Spleen (tissue), 11 donors: Measurements from ENCODE around the gene E4F1. TPM values are rescaled to one million over a fixed set of nuclear protein-coding genes. Genes with fewer than 3 reads are reported as not detected.

Experiments used
- DNase-seq: peaks from one replicate; pipeline ENCODE4 v3.0.0-alpha.2; 2020
- H3K27ac ChIP-seq, 8 donors: fragments of 200-600 bp; sonication (generic) in 7 of 8; 1 replicate in 4 of 8; 2 replicates in 4 of 8; pipeline versions ENCODE4 v1.5.0 to v1.8.0; 2016 to 2021; ENCODE audit warnings: inconsistent platforms in 4 of 8, mild to moderate bottlenecking in 4 of 8, moderate library complexity in 1 of 8
- H3K27me3 ChIP-seq, 7 donors: fragments of 200-600 bp; sonication (generic) in 6 of 7; replicated peaks in 1 of 7; 1 replicate in 4 of 7; 2 replicates in 3 of 7; pipeline versions ENCODE4 v1.5.0 to v1.8.0; 2016 to 2021; ENCODE audit warnings: inconsistent platforms in 3 of 7, mild to moderate bottlenecking in 1 of 7
- H3K36me3 ChIP-seq, 6 donors: fragments of 200-600 bp; sonication (generic) in 5 of 6; 1 replicate in 4 of 6; 2 replicates in 2 of 6; pipeline versions ENCODE4 v1.5.0 to v1.8.0; 2016 to 2021; ENCODE audit warnings: inconsistent platforms in 2 of 6
- H3K4me1 ChIP-seq, 6 donors: fragments of 200-600 bp; sonication (generic) in 5 of 6; 1 replicate in 3 of 6; 2 replicates in 3 of 6; pipeline versions ENCODE4 v1.5.0 to v1.8.0; 2016 to 2021; ENCODE audit warnings: inconsistent platforms in 3 of 6
- H3K4me3 ChIP-seq, 8 donors: fragments of 200-600 bp; sonication (generic) in 7 of 8; 1 replicate in 4 of 8; 2 replicates in 4 of 8; pipeline versions ENCODE4 v1.5.0 to v1.8.0; 2016 to 2021; ENCODE audit warnings: inconsistent platforms in 4 of 8, mild to moderate bottlenecking in 4 of 8, moderate library complexity in 2 of 8
- H3K9me3 ChIP-seq, 8 donors: fragments of 200-600 bp; sonication (generic) in 7 of 8; 1 replicate in 4 of 8; 2 replicates in 4 of 8; pipeline versions ENCODE4 v1.5.0 to v1.8.0; 2016 to 2021; ENCODE audit warnings: inconsistent platforms in 4 of 8
- CTCF ChIP-seq, 11 experiments: fragments of 200-600 bp in 7 of 11; fragments of 450-650 bp in 4 of 11; sonication (generic) in 4 of 11; IDR thresholded peaks in 8 of 11; conservative IDR thresholded peaks in 3 of 11; 1 replicate in 7 of 11; 2 replicates in 4 of 11; pipeline versions ENCODE4 v1.4.0 to v1.8.0; 2016 to 2021; ENCODE audit warnings: antibody characterized with exemption in 11 of 11, inconsistent platforms in 4 of 11, mild to moderate bottlenecking in 1 of 11
- POLR2A ChIP-seq, 3 donors: fragments of 450-650 bp; IDR thresholded peaks; one replicate each; pipeline ENCODE4 v1.5.1; 2017; ENCODE audit warnings: antibody characterized with exemption in 3 of 3, mild to moderate bottlenecking in 1 of 3
- POLR2AphosphoS5 ChIP-seq, 3 donors: sonication (generic); formaldehyde crosslinking; IDR thresholded peaks; one replicate each; pipeline ENCODE4 v1.5.1; 2017; ENCODE audit warnings: antibody characterized with exemption in 3 of 3
- WGBS, 5 donors: extraction: QIAGEN DNeasy Blood & Tissue Kit in 3 of 5; methylation state at CpG; one replicate each; pipeline versions ENCODE4 v1.1.5 to v1.1.7; 2013 to 2018; 5-methylcytosine and 5-hydroxymethylcytosine counted together
- intact Hi-C: fragments of 100-400 bp; cut with DNase I; formaldehyde crosslinking; loops from one replicate; pipeline ENCODE4 v1.15.0; 2023; ENCODE audit warnings: low total_unique reads
- polyA plus RNA-seq, 3 donors: library from polyadenylated mRNA; stranded (reverse); fragments of 200-250 nt; gene quantifications; one replicate each; pipeline ENCODE4 v1.2.1, GENCODE V29; 2013
- total RNA-seq, 7 donors: library from RNA; depleted of rRNA in 3 of 7; stranded (reverse); fragments of >200 nt in 3 of 7; fragmentation: NEBNext Ultra II Directional in 4 of 7; extraction: Animal tissue kit (Norgen Biotek cat#: 25700) in 4 of 7; gene quantifications; one replicate each; pipeline versions ENCODE4 v1.1.0 to v1.2.1, GENCODE V29; 2016 to 2021
- donor health status: healthy with polysubstance abuse.
- donor health status: DM: no; HTN: no; CAD: no; lungs with moderate emphysema.
- donor health status: DM: no; HTN: no; CAD: no.
- donor health status: Bipolar disorder and iron deficiency.
- donor health status: healthy.
- donor health status: DM: no; HTN: no; CAD: no.
- donor health status: DM: yes; HTN: yes; CAD: no.

E4F1 gene
- total and polyA plus RNA-seq, 10 donors, result 20.8 to 41.4 (median 29.1) TPM

GRCh38 chr16:2204416-2205103 is 18.8 kb upstream of the E4F1 start:
- intact Hi-C loops, result no loop called here
- Histone ChIP-seq H3K9me3 (no peaks in the 10 kb centered on the region), H3K4me3 (peak overlapping the region; percentile 56 to 82 (median 64)), H3K36me3 (peaks cover 0 to 31% (median 28%) of the 10 kb centered on the region in 6 donors), H3K27ac (peak overlapping the region; percentile 93 to 99 (median 98)), H3K27me3 (peaks cover 0 to 7% (median 0%) of the 10 kb centered on the region in 7 donors), H3K4me1 (peaks cover 12 to 39% (median 32%) of the 10 kb centered on the region in 6 donors)
- DNase-seq, result no peak
- 76 to 81% (median 78%) methylated on average over 13 of the region's 13 CpGs for WGBS, 5 donors
- no peak for TF ChIP-seq POLR2A (IDR thresholded peaks at IDR 0.05)
- TF ChIP-seq POLR2AphosphoS5 (IDR thresholded peaks at IDR 0.05), result no peak
- no peak for TF ChIP-seq CTCF (IDR thresholded peaks at IDR 0.05 in 8 of 11, conservative IDR thresholded peaks at IDR 0.05 in 3 of 11)

GRCh38 chr16:2205104-2205966 is 18.1 kb upstream of the E4F1 start, which contains the start of gene MLST8:
TSS of gene MLST8 (plus strand) at chr16:2205454. CDS start at chr16:2206086, 632 bp downstream.
- peaks cover 12 to 44% (median 32%) of the 10 kb centered on the region in 6 donors for H3K4me1 ChIP-seq
- intact Hi-C loops, result no loop called here
- H3K4me3 ChIP-seq, result peak within 1 kb of the TSS; percentile 56 to 82 (median 64)
- 0% methylated on average over 21 to 93 of the region's 93 CpGs for WGBS, 5 donors
- H3K27ac ChIP-seq, result peak within 1 kb of the TSS; percentile 93 to 99 (median 98)
- H3K9me3 ChIP-seq, result no peaks in the 10 kb centered on the region
- peak; percentile 61 to 73 (median 62) for TF ChIP-seq POLR2A (IDR thresholded peaks at IDR 0.05)
- peak; percentile 93 to 98 (median 95) for TF ChIP-seq POLR2AphosphoS5 (IDR thresholded peaks at IDR 0.05)
- TF ChIP-seq CTCF (IDR thresholded peaks at IDR 0.05 in 8 of 11, conservative IDR thresholded peaks at IDR 0.05 in 3 of 11), result peak in 5 of 11 experiments; percentile 8 to 56 (median 45)
- H3K36me3 ChIP-seq, result peaks cover 0 to 39% (median 33%) of the 10 kb centered on the region in 6 donors
- peak; percentile 97 for DNase-seq
- no peaks in the 10 kb centered on the region for H3K27me3 ChIP-seq

- Histone ChIP-seq H3K4me3 (peak overlapping the region; percentile 56 to 82 (median 64)), H3K27ac (peak overlapping the region; percentile 93 to 99 (median 98)), H3K4me1 (peaks cover 12 to 49% (median 32%) of the 10 kb centered on the region in 6 donors), H3K9me3 (no peaks in the 10 kb centered on the region), H3K27me3 (no peaks in the 10 kb centered on the region), H3K36me3 (peaks cover 0 to 43% (median 33%) of the 10 kb centered on the region in 6 donors)
- intact Hi-C loops, result no loop called here
- 14 to 23% (median 15%) methylated on average over 7 to 16 of the region's 16 CpGs for WGBS, 5 donors
- TF ChIP-seq POLR2A (IDR thresholded peaks at IDR 0.05) (no peak), CTCF (IDR thresholded peaks at IDR 0.05 in 8 of 11, conservative IDR thresholded peaks at IDR 0.05 in 3 of 11) (peak in 1 of 11 experiments; percentile 3)
- peak; percentile 91 for DNase-seq
Observed at GRCh38 chr16:2205967-2206313, 17.5 kb upstream of the E4F1 start.
